Left colon (tissue), 2 donors: ENCODE data around the gene AHNAK2. TPM values are rescaled to one million over a fixed set of nuclear protein-coding genes. Genes with fewer than 3 reads are reported as not detected.

Source experiments
- total RNA-seq, 2 donors: library from RNA; stranded (reverse); fragmentation: NEBNext Ultra II Directional; extraction: Animal tissue kit (Norgen Biotek cat#: 25700); gene quantifications; one replicate each; pipeline ENCODE4 v1.2.1, GENCODE V29; 2021
- donor health status: DM: no; HTN: no; CAD: no.
- donor health status: DM: yes; HTN: yes; CAD: no.

The AHNAK2 gene
- total RNA-seq, 2 donors from 2014 or later: 3.2 to 23.4 TPM

Other genes with a start within 250 kb of the AHNAK2 start
- 10 to 100 TPM; 53.2 to 59.3 TPM for gene SIVA1, start 225.2 kb downstream of the AHNAK2 start, total RNA-seq
- 100 to 1,000 TPM; 132 to 135 TPM for gene AKT1, start 182.6 kb downstream of the AHNAK2 start, total RNA-seq
- 1 to 10 TPM; 7.2 to 9.2 TPM for gene ZBTB42, start 177.3 kb downstream of the AHNAK2 start, total RNA-seq
- 10 to 100 TPM; 76.4 to 89.3 TPM for gene CEP170B, start 113.1 kb downstream of the AHNAK2 start, total RNA-seq
- gene PLD4, start 53.5 kb downstream of the AHNAK2 start, total RNA-seq: 1 to 10 TPM in 1 of 2 donors, not detected in 1; 2.2 TPM
- 1 to 10 TPM; 4.2 to 6.5 TPM for gene CLBA1, start 7.4 kb upstream of the AHNAK2 start, total RNA-seq
- gene CDCA4, start 42.7 kb upstream of the AHNAK2 start, total RNA-seq: 1 to 10 TPM; 5.2 to 6.5 TPM
- gene GPR132, start 87.1 kb upstream of the AHNAK2 start, total RNA-seq: 1 to 10 TPM in 1 of 2 donors, under 1 TPM in 1; 0.73 to 3.4 TPM
- 10 to 100 TPM in 1 of 2 donors, 1 to 10 TPM in 1; 7.6 to 11.9 TPM for gene JAG2, start 190.4 kb upstream of the AHNAK2 start, total RNA-seq
- 10 to 100 TPM; 45.6 to 56.8 TPM for gene NUDT14, start 202.9 kb upstream of the AHNAK2 start, total RNA-seq